Neuron (in vitro differentiated cells): Measurements from ENCODE around the gene TRPV5.

Source experiments
- H2AFZ ChIP-seq: one replicate; pipeline ENCODE4 v1.6.1; 2013; ENCODE audit warnings: low read depth, mild to moderate bottlenecking, inconsistent platforms, low read length, moderate library complexity
- H3K27me3 ChIP-seq: one replicate; pipeline ENCODE4 v1.6.1; 2013; ENCODE audit warnings: low read length; ENCODE audit not compliant: insufficient read depth
- H3K36me3 ChIP-seq: one replicate; pipeline ENCODE4 v1.6.1; 2013; ENCODE audit warnings: low read length; ENCODE audit not compliant: insufficient read depth
- H3K4me1 ChIP-seq: one replicate; pipeline ENCODE4 v1.6.1; 2013; ENCODE audit warnings: low read length; ENCODE audit not compliant: insufficient read depth
- H3K4me3 ChIP-seq: 2 replicates; pipeline ENCODE4 v1.5.1; 2013; ENCODE audit warnings: mild to moderate bottlenecking, low read length, moderate library complexity
- H3K9me3 ChIP-seq: one replicate; pipeline ENCODE4 v1.6.1; 2013; ENCODE audit warnings: low read length

TRPV5 gene

GRCh38 chr7:142883571-142884285, 49.8 kb downstream of the TRPV5 start:
- no peaks in the 10 kb centered on the region for H3K9me3 ChIP-seq
- no peaks in the 10 kb centered on the region for H3K27me3 ChIP-seq
- no peaks in the 10 kb centered on the region for H3K36me3 ChIP-seq
- H2AFZ ChIP-seq, result no peak overlapping the region
- no peaks in the 10 kb centered on the region for H3K4me1 ChIP-seq
- no peak overlapping the region for H3K4me3 ChIP-seq

- Histone ChIP-seq H3K36me3 (no peaks in the 10 kb centered on the region), H3K27me3 (no peaks in the 10 kb centered on the region), H2AFZ (no peak overlapping the region), H3K4me3 (no peak overlapping the region), H3K4me1 (no peaks in the 10 kb centered on the region), H3K9me3 (no peaks in the 10 kb centered on the region)
These were observed 50.4 kb downstream of the TRPV5 start for GRCh38 chr7:142883145-142883544.

GRCh38 chr7:142882338-142882678, 51.2 kb downstream of the TRPV5 start:
- Histone ChIP-seq H3K27me3 (no peaks in the 10 kb centered on the region), H2AFZ (no peak overlapping the region), H3K4me3 (no peak overlapping the region), H3K36me3 (no peaks in the 10 kb centered on the region), H3K4me1 (no peaks in the 10 kb centered on the region), H3K9me3 (no peaks in the 10 kb centered on the region)

DNA sequence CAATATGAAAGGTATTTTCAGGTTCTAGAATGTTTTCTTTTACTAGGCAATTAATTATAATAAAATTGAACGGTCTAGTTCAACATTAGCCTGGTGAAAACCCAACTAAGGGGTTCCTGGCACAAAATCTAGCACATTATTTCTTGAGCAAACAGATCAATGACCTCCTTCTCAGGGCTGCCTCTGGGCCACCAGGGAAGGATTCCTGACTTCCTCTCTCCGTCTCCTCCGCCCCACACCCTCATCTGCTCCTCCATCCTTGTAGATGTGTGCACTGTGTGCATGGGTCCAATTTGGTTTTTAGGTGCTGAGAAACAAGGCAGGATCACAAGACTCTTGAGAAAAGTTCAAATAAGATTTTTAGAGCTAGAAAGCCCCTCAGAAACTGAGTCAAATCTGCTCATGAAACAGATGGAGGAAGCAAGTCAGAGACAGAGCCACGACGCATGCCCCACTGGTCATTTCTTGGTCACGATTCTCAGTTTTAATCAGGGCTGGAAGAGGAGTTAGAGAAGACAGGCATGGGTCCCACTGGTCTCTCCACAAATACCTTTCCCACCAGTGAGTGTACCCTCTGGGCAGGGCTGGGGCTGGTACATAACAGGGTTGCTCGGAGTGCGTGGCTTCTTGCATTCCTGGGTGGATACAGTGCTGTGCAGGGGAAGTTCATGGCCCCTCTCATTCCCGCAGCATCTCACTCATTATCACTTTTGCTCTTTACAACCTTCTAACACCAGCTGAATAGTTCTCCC, 51.8 kb downstream of the TRPV5 start:
- no peaks in the 10 kb centered on the region for H3K36me3 ChIP-seq
- no peaks in the 10 kb centered on the region for H3K4me1 ChIP-seq
- no peaks in the 10 kb centered on the region for H3K27me3 ChIP-seq
- H2AFZ ChIP-seq, result no peak overlapping the region
- no peak overlapping the region for H3K4me3 ChIP-seq
- no peaks in the 10 kb centered on the region for H3K9me3 ChIP-seq

GRCh38 chr7:142880876-142881505, 52.6 kb downstream of the TRPV5 start:
- Histone ChIP-seq H3K27me3 (no peaks in the 10 kb centered on the region), H3K4me3 (no peak overlapping the region), H2AFZ (no peak overlapping the region), H3K9me3 (no peaks in the 10 kb centered on the region), H3K36me3 (no peaks in the 10 kb centered on the region), H3K4me1 (no peaks in the 10 kb centered on the region)

DNA sequence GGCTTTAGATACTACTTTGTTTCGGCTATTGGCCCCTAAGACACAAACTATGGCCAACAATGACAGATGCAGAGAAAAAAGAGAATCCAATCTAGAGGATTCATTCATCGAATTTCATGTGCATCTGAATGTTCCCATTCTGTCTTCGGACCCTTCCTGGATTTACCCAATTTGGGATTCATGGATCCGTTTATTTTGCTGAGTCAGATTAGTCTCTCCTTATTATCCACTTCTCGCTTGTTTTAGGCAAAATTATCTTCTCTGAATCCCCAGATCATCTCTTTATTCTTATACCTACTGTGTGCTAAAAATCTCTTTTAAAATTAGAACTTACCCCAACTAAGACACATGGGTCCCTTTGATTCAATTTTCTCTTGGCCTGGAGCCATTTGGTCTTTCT, 54.5 kb downstream of the TRPV5 start:
- no peaks in the 10 kb centered on the region for H3K4me1 ChIP-seq
- H3K4me3 ChIP-seq, result no peak overlapping the region
- no peaks in the 10 kb centered on the region for H3K9me3 ChIP-seq
- H3K36me3 ChIP-seq, result no peaks in the 10 kb centered on the region
- no peak overlapping the region for H2AFZ ChIP-seq
- H3K27me3 ChIP-seq, result no peaks in the 10 kb centered on the region

DNA sequence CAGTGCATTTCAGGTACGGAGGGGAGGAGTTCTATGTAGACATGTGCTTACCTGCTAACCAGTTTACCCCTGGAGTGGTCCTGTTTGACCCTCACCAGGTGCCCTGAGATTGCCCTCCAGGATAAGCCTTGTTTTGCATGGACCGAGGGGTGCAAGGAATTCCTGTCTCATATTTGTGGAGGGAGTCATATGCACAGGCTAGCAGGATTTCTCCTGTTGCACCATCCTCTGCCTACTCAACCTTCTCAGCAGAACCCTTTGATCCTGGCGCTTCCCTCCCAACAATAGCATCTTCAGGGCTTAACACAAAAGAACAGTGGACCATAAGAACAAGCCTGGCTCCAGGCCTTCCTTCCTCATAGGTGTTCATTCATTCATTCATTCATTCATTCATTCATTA, 55.2 kb downstream of the TRPV5 start:
- Histone ChIP-seq H3K4me1 (no peaks in the 10 kb centered on the region), H3K27me3 (no peaks in the 10 kb centered on the region), H2AFZ (no peak overlapping the region), H3K36me3 (no peaks in the 10 kb centered on the region), H3K9me3 (no peaks in the 10 kb centered on the region), H3K4me3 (no peak overlapping the region)

GRCh38 chr7:142876991-142877910, 56.3 kb downstream of the TRPV5 start:
- Histone ChIP-seq H2AFZ (no peak overlapping the region), H3K4me1 (no peaks in the 10 kb centered on the region), H3K27me3 (no peaks in the 10 kb centered on the region)

GRCh38 chr7:142876236-142876960, 57.1 kb downstream of the TRPV5 start:
- no peaks in the 10 kb centered on the region for H3K4me1 ChIP-seq
- H3K4me3 ChIP-seq, result no peak overlapping the region
- H2AFZ ChIP-seq, result no peak overlapping the region
- H3K9me3 ChIP-seq, result no peaks in the 10 kb centered on the region
- no peaks in the 10 kb centered on the region for H3K27me3 ChIP-seq
- H3K36me3 ChIP-seq, result no peaks in the 10 kb centered on the region

More at GRCh38 chr7:142876991-142877910, 56.3 kb downstream of the TRPV5 start:
- Histone ChIP-seq H3K36me3 (no peaks in the 10 kb centered on the region), H3K4me3 (no peak overlapping the region), H3K9me3 (no peaks in the 10 kb centered on the region)

DNA sequence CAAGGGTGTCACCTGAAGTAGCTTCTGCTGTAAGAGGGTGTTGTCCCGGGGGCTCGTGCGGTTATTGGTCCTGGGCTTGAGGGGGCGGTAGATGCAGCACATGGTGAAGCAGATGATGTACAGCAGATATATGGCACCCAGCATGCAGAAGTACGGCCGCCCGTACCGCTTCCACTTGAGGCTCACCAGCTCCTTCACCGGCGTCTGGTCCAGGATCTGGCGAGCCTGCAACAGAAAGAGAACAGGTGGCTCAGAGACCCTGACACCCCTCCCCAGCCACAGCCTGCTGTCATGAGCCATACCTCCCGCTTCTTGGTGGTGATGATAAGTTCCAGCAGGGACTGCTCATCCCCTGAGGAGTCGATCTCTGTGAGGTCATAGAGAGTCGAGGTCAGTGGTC, 58.1 kb downstream of the TRPV5 start:
- Histone ChIP-seq H3K9me3 (no peaks in the 10 kb centered on the region), H3K4me3 (no peak overlapping the region), H3K36me3 (no peaks in the 10 kb centered on the region), H3K4me1 (no peaks in the 10 kb centered on the region), H2AFZ (no peak overlapping the region), H3K27me3 (no peaks in the 10 kb centered on the region)

GRCh38 chr7:142874837-142875236, 58.7 kb downstream of the TRPV5 start:
- Histone ChIP-seq H2AFZ (no peak overlapping the region), H3K27me3 (no peaks in the 10 kb centered on the region), H3K36me3 (no peaks in the 10 kb centered on the region), H3K9me3 (no peaks in the 10 kb centered on the region), H3K4me1 (no peaks in the 10 kb centered on the region), H3K4me3 (no peak overlapping the region)

DNA sequence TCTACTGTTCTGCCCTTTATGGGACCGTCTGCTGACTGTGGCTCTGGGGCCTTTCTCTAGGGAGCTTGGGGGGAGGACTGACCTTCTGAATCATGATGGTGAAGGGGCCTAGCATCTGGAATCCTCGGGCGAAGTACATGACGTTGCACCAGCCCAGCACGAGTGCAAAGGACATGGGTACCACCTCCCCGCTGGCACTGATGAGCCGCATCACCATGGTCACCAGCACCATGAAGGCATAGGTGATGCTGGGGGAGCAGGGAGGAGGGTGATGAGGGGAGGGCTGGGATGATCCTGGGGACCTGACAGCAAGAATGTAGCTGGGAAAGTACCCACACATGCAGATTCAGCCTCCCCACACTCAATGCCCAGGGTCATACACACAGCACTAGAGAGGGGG, 59.1 kb downstream of the TRPV5 start:
- Histone ChIP-seq H2AFZ (no peak overlapping the region), H3K36me3 (no peaks in the 10 kb centered on the region), H3K4me3 (no peak overlapping the region), H3K9me3 (no peaks in the 10 kb centered on the region), H3K27me3 (no peaks in the 10 kb centered on the region), H3K4me1 (no peaks in the 10 kb centered on the region)
